Measurements from ENCODE around the gene PPP1R12B.
"Not testable (repeated sequence)": the region's sequence is repeated elsewhere in the genome, so short reads cannot be mapped to it uniquely, and the experiment has no call there.

PPP1R12B gene

GRCh38 chr1:202578001-202578504 is 229.6 kb downstream of the PPP1R12B start:
- no peak overlapping the region for H3K4me3 ChIP-seq
- no peaks in the 10 kb centered on the region for H3K27me3 ChIP-seq
- TF ChIP-seq CTCF (IDR thresholded peaks at IDR 0.05), result no peak
- H3K4me1 ChIP-seq, result peaks cover 0 to 74% (median 56%) of the 10 kb centered on the region in 4 donors
- peak overlapping the region; percentile 51 to 95 for H3K27ac ChIP-seq
- H3K36me3 ChIP-seq, result peaks cover 43 to 54% (median 47%) of the 10 kb centered on the region in 3 donors
- DNase-seq, result no peak
- no peaks in the 10 kb centered on the region for H3K9me3 ChIP-seq
- intact Hi-C loops (cut with DNase I; ENCODE audit: low total_unique reads), result no loop called here

- Histone ChIP-seq H3K4me3 (no peak overlapping the region), H3K9me3 (no peaks in the 10 kb centered on the region), H3K27ac (peak overlapping the region; percentile 51 to 95), H3K4me1 (peaks cover 0 to 73% (median 56%) of the 10 kb centered on the region in 4 donors), H3K36me3 (peaks cover 43 to 54% (median 46%) of the 10 kb centered on the region in 3 donors), H3K27me3 (no peaks in the 10 kb centered on the region)
- no peak for TF ChIP-seq CTCF (IDR thresholded peaks at IDR 0.05)
- intact Hi-C loops (cut with DNase I; ENCODE audit: low total_unique reads), result no loop called here
- no peak for DNase-seq
Measured at GRCh38 chr1:202578565-202578964, 230.1 kb downstream of the PPP1R12B start.

GRCh38 chr1:202579806-202580205 is 231.3 kb downstream of the PPP1R12B start:
- TF ChIP-seq CTCF (IDR thresholded peaks at IDR 0.05), result no peak
- no peaks in the 10 kb centered on the region for H3K27me3 ChIP-seq
- no peak for DNase-seq
- H3K4me3 ChIP-seq, result no peak overlapping the region
- intact Hi-C loops (cut with DNase I; ENCODE audit: low total_unique reads), result no loop called here
- H3K36me3 ChIP-seq, result peaks cover 49 to 55% (median 54%) of the 10 kb centered on the region in 3 donors
- H3K27ac ChIP-seq, result peak overlapping the region; percentile 51 to 95
- H3K4me1 ChIP-seq, result peaks cover 0 to 69% (median 54%) of the 10 kb centered on the region in 4 donors
- H3K9me3 ChIP-seq, result no peaks in the 10 kb centered on the region

DNA sequence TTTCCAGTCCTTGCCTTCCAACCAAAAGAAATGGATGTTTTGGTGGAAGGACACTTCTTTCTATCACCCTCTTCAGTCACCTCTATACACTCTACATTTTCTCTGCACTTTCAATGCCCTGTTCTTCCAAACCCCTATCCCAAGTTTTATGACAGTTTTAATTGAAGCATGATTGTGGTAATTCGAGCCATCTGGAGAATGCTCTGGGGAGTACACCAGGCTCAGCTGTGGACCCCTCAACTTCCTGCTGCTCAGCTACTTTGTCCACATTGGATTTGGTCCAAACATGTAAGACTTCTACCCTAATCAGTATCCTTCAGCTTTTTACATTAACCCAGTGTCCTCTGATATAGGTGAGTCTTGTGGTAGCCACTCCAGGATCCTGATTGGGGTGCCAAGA is 232.1 kb downstream of the PPP1R12B start:
- Histone ChIP-seq H3K36me3 (peaks cover 45 to 54% (median 51%) of the 10 kb centered on the region in 3 donors), H3K27me3 (no peaks in the 10 kb centered on the region), H3K4me1 (peaks cover 0 to 69% (median 57%) of the 10 kb centered on the region in 4 donors), H3K9me3 (no peaks in the 10 kb centered on the region), H3K4me3 (no peak overlapping the region), H3K27ac (peak overlapping the region; percentile 51 to 95)
- intact Hi-C loops (cut with DNase I; ENCODE audit: low total_unique reads), result no loop called here
- DNase-seq, result no peak
- TF ChIP-seq CTCF (IDR thresholded peaks at IDR 0.05), result no peak

- intact Hi-C loops (cut with DNase I; ENCODE audit: low total_unique reads); H3K9me3 ChIP-seq; DNase-seq; H3K4me3 ChIP-seq; H3K27me3 ChIP-seq: not testable (repeated sequence)
- H3K36me3 ChIP-seq, result peaks cover 40 to 58% (median 48%) of the 10 kb centered on the region in 3 donors
- peak overlapping the region in 1 of 2 donors; percentile 6 for H3K27ac ChIP-seq
- peaks cover 0 to 69% (median 57%) of the 10 kb centered on the region in 4 donors for H3K4me1 ChIP-seq
Measured at GRCh38 chr1:202582350-202582749, 233.9 kb downstream of the PPP1R12B start.

GRCh38 chr1:202584707-202585589 is 236.4 kb downstream of the PPP1R12B start:
- TF ChIP-seq CTCF (IDR thresholded peaks at IDR 0.05), result no peak
- Histone ChIP-seq H3K4me1 (peaks cover 7 to 69% (median 60%) of the 10 kb centered on the region in 4 donors), H3K27me3 (no peaks in the 10 kb centered on the region), H3K27ac (peak overlapping the region; percentile 77 to 82), H3K4me3 (no peak overlapping the region), H3K36me3 (peaks cover 40 to 58% (median 48%) of the 10 kb centered on the region in 3 donors), H3K9me3 (no peaks in the 10 kb centered on the region)
- intact Hi-C loops (cut with DNase I; ENCODE audit: low total_unique reads), result no loop called here
- no peak for DNase-seq

All from tibial artery (tissue), 4 donors.